GM06990 (cell line): ENCODE measurements around the gene ERICH6.

Source experiments
- DNase-seq: peaks from one replicate; pipeline ENCODE4 v3.0.0-alpha.2; 2011; ENCODE audit not compliant: insufficient read length; ENCODE audit errors: extremely low read depth
- H3K27me3 ChIP-seq: replicated peaks from 2 replicates; pipeline ENCODE4 v1.6.0; 2011; ENCODE audit warnings: low read length; ENCODE audit not compliant: control insufficient read depth, insufficient read depth
- H3K36me3 ChIP-seq: 2 replicates; pipeline ENCODE4 v1.5.1; 2011; ENCODE audit warnings: low read length; ENCODE audit not compliant: control insufficient read depth, insufficient read depth
- H3K4me3 ChIP-seq: replicated peaks from 2 replicates; pipeline ENCODE4 v1.5.1; 2011; ENCODE audit warnings: low read depth, mild to moderate bottlenecking, control low read depth, low read length
- CTCF ChIP-seq: IDR thresholded peaks from 2 replicates; pipeline ENCODE4 v1.5.1; 2011; ENCODE audit warnings: low read length, control low read depth, mild to moderate bottlenecking, inconsistent platforms; ENCODE audit not compliant: insufficient read depth, poor library complexity, severe bottlenecking

Gene ERICH6

GRCh38 chr3:150653110-150653561 lies 50.6 kb downstream of the ERICH6 start:
- TF ChIP-seq CTCF, result no peak
- Histone ChIP-seq H3K36me3 (no peaks in the 10 kb centered on the region), H3K27me3 (no peaks in the 10 kb centered on the region), H3K4me3 (no peak overlapping the region)
- no peak for DNase-seq

GRCh38 chr3:150640256-150640655 lies 63.5 kb downstream of the ERICH6 start:
- no peaks in the 10 kb centered on the region for H3K36me3 ChIP-seq
- no peak for TF ChIP-seq CTCF
- DNase-seq, result no peak
- no peak overlapping the region for H3K4me3 ChIP-seq
- no peaks in the 10 kb centered on the region for H3K27me3 ChIP-seq

- no peak for DNase-seq
- Histone ChIP-seq H3K4me3 (no peak overlapping the region), H3K36me3 (no peaks in the 10 kb centered on the region), H3K27me3 (no peaks in the 10 kb centered on the region)
- TF ChIP-seq CTCF, result no peak
These were observed 64.5 kb downstream of the ERICH6 start for GRCh38 chr3:150639262-150639661.

- no peak for DNase-seq
- no peak for TF ChIP-seq CTCF
- H3K27me3 ChIP-seq, result no peaks in the 10 kb centered on the region
- no peak overlapping the region for H3K4me3 ChIP-seq
- no peaks in the 10 kb centered on the region for H3K36me3 ChIP-seq
These were observed 67.5 kb downstream of the ERICH6 start for GRCh38 chr3:150636258-150636657.

GRCh38 chr3:150635526-150635925 lies 68.2 kb downstream of the ERICH6 start:
- DNase-seq, result no peak
- Histone ChIP-seq H3K36me3 (no peaks in the 10 kb centered on the region), H3K4me3 (no peak overlapping the region), H3K27me3 (no peaks in the 10 kb centered on the region)
- no peak for TF ChIP-seq CTCF

- no peak for DNase-seq
- Histone ChIP-seq H3K4me3 (no peak overlapping the region), H3K36me3 (no peaks in the 10 kb centered on the region), H3K27me3 (no peaks in the 10 kb centered on the region)
- no peak for TF ChIP-seq CTCF
These were observed 68.6 kb downstream of the ERICH6 start for GRCh38 chr3:150635076-150635475.
